Natural killer cell treated with Interleukin-12 subunit alpha and Interleukin-12 subunit beta and Interleukin-15 and Interleukin-18, amount 100 ng/mL, for 72 hours (primary cell): ENCODE results near the gene SPSB2. TPM values are rescaled to one million over a fixed set of nuclear protein-coding genes. Genes with fewer than 3 reads are reported as not detected.

Source experiments
- ATAC-seq, 2 donors: fragments of 150-1000 bp; cut with Tn5 transposase in 1 of 2; sonication (Bioruptor Pico), chemical (Tn5 transposase) in 1 of 2; 2 replicates each; pipeline ENCODE4 v1.10.0; 2021
- DNase-seq: peaks from one replicate; pipeline ENCODE4 v3.0.0; 2022; ENCODE audit warnings: low spot score
- H3K27ac Mint-ChIP-seq, 2 donors: 1 replicate in 1 of 2; 2 replicates in 1 of 2; pipeline ENCODE4 v1.8.0; 2022; ENCODE audit warnings: mixed read lengths in 2 of 2, mild to moderate bottlenecking in 1 of 2, moderate library complexity in 1 of 2
- H3K27me3 Mint-ChIP-seq, 2 donors: 1 replicate in 1 of 2; 2 replicates in 1 of 2; pipeline ENCODE4 v1.8.0; 2022; ENCODE audit warnings: mixed read lengths in 2 of 2
- H3K36me3 Mint-ChIP-seq: one replicate; pipeline ENCODE4 v1.8.0; 2022; ENCODE audit warnings: mixed read lengths
- H3K4me1 Mint-ChIP-seq, 2 donors: 1 replicate in 1 of 2; 2 replicates in 1 of 2; pipeline ENCODE4 v1.8.0; 2022; ENCODE audit warnings: low read depth in 2 of 2, mixed read lengths in 2 of 2, mild to moderate bottlenecking in 1 of 2
- H3K4me3 Mint-ChIP-seq: one replicate; pipeline ENCODE4 v1.8.0; 2022; ENCODE audit warnings: mixed read lengths
- H3K9me3 Mint-ChIP-seq: 2 replicates; pipeline ENCODE4 v1.8.0; 2022; ENCODE audit warnings: mixed read lengths
- total RNA-seq, 2 donors: library from RNA; stranded (reverse); gene quantifications; one replicate each; pipeline ENCODE4 v1.2.3, GENCODE V29; 2022

Gene SPSB2
- total RNA-seq, 2 donors from 2014 or later = 6.0 to 6.9 TPM

DNA sequence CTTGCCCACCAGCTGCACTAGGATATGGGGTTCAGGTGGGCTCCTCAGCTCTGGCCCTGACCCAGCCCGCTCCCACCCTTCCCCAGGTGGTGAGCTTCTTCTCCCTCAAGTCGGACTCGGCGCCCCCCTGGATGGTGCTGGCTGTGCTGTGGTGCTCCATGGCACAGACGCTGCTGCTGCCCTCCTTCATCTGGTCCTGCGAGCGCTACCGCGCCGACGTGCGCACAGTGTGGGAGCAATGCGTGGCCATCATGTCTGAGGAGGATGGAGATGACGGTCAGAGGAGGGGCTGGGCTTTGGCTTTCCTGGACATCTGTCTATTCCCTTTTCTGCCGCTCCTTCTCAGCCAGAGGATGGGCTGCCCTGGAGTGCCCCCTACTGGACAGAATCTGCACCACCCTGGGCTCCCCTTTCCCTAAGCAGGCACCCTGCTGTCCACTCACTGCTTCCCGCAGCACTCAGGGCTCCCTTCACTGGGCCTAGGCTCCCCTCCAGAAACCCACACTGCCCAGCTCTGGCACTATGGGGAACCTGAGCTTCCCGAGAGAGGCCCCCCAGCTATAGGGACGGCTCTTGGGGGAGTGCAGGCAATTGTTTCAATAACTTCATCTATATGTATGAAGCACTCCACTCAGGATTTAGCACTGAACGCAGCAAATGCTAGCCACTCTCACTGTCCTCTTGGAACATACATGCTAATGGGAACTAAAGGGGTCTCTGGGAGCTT lies 47.5 kb downstream of the SPSB2 start:
- H3K4me1 Mint-ChIP-seq = peaks cover 19 to 34% of the 10 kb centered on the region in 2 donors
- no peaks in the 10 kb centered on the region for H3K36me3 Mint-ChIP-seq
- DNase-seq (peak; percentile 78), ATAC-seq (peak; percentile 67 to 79)
- H3K9me3 Mint-ChIP-seq = no peaks in the 10 kb centered on the region
- no peak overlapping the region for H3K4me3 Mint-ChIP-seq
- H3K27me3 Mint-ChIP-seq = peaks cover 64 to 67% of the 10 kb centered on the region in 2 donors
- no peak overlapping the region for H3K27ac Mint-ChIP-seq

DNA sequence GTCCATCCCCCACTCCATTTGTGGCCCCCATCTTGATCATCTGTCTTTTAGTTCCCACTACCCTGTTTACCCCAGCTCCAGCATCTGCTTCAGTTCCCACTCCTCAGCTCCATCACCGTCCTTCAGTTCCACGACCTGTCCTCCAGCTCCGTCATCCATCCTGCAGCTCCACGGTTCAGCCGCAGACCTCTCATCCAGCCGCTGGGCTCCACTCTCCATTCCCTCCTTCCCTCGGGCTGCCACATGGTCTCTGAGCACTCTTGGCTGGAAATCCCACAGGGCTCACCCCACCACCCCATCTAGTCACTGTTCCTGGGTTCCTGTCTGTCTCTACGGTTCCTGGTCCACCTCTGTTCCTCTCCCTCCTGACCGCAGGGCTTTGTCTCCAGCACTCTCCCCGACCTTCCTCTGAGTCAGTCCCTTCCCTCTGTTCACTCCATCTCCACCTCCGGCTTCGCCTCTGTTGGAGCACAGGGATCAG lies 48.2 kb downstream of the SPSB2 start:
- H3K27me3 Mint-ChIP-seq = peaks cover 63 to 68% of the 10 kb centered on the region in 2 donors
- H3K4me3 Mint-ChIP-seq = no peak overlapping the region
- no peak overlapping the region for H3K27ac Mint-ChIP-seq
- peaks cover 19 to 31% of the 10 kb centered on the region in 2 donors for H3K4me1 Mint-ChIP-seq
- ATAC-seq (no peak), DNase-seq (no peak)
- no peaks in the 10 kb centered on the region for H3K36me3 Mint-ChIP-seq
- no peaks in the 10 kb centered on the region for H3K9me3 Mint-ChIP-seq

DNA sequence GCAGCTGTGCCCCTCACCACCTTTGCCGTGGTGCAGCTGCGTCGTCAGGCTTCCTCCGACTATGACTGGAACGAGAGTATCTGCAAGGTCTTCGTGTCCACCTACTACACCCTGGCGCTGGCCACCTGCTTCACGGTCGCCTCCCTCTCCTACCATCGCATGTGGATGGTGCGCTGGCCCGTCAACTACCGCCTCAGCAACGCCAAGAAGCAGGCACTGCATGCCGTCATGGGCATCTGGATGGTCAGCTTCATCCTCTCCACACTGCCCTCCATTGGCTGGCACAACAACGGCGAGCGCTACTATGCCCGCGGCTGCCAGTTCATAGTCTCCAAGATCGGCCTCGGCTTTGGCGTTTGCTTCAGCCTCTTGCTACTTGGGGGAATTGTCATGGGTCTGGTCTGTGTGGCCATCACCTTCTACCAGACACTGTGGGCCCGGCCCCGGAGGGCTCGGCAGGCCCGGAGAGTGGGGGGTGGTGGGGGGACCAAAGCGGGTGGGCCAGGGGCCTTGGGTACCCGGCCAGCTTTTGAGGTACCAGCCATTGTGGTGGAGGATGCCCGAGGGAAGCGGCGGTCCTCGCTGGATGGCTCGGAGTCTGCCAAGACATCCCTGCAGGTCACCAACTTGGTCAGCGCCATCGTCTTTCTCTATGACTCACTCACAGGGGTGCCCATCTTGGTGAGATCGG lies 48.9 kb downstream of the SPSB2 start:
- no peak for ATAC-seq
- no peaks in the 10 kb centered on the region for H3K9me3 Mint-ChIP-seq
- peaks cover 60 to 67% of the 10 kb centered on the region in 2 donors for H3K27me3 Mint-ChIP-seq
- no peak overlapping the region for H3K4me3 Mint-ChIP-seq
- H3K27ac Mint-ChIP-seq = no peak overlapping the region
- peaks cover 17 to 28% of the 10 kb centered on the region in 2 donors for H3K4me1 Mint-ChIP-seq
- DNase-seq = no peak
- no peaks in the 10 kb centered on the region for H3K36me3 Mint-ChIP-seq

DNA sequence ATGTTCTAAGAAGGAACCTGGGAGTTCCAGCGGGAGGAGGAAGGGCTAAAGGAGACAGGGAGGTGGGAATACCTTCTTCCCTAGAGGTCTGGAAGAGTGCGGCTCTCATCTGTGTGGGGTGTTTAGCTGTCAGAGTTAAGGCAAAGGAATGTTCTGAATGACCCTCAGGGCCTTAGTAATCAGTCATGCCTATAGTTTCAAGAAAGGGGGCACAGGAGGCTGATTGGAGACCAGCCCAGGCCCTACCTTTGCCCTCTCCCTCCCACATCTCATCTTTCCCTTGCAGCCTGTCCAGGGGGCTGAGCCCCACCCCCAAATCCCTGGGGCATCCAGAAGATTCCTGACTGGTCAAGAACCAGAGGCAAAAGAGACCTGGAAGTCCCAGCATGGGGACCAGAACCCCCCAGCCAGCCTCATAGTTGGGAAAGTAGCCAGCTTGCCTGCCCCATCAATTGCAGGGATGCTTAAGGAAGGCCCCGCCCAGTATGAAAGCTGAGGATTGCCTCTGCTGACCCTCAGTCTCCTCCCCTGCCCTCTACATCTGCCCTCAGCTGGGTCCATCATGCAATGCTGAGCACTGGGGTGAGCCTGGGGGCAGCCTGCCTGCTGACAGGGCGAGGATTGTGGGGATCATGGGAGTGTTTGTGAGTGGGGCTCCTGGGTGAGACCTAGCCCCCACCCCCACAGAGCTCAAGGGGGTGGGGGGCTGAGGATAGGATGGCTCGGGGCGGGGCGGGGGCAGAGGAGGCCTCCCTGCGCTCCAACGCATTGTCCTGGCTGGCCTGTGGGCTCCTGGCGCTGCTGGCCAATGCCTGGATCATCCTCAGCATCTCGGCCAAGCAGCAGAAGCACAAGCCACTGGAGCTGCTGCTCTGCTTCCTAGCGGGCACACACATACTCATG lies 49.7 kb downstream of the SPSB2 start:
- DNase-seq = no peak
- peaks cover 13 to 23% of the 10 kb centered on the region in 2 donors for H3K4me1 Mint-ChIP-seq
- H3K27me3 Mint-ChIP-seq = peaks cover 55 to 62% of the 10 kb centered on the region in 2 donors
- peak overlapping the region in 1 of 2 donors; percentile 34 for H3K27ac Mint-ChIP-seq
- no peaks in the 10 kb centered on the region for H3K36me3 Mint-ChIP-seq
- no peak overlapping the region for H3K4me3 Mint-ChIP-seq
- ATAC-seq = no peak
- H3K9me3 Mint-ChIP-seq = no peaks in the 10 kb centered on the region

DNA sequence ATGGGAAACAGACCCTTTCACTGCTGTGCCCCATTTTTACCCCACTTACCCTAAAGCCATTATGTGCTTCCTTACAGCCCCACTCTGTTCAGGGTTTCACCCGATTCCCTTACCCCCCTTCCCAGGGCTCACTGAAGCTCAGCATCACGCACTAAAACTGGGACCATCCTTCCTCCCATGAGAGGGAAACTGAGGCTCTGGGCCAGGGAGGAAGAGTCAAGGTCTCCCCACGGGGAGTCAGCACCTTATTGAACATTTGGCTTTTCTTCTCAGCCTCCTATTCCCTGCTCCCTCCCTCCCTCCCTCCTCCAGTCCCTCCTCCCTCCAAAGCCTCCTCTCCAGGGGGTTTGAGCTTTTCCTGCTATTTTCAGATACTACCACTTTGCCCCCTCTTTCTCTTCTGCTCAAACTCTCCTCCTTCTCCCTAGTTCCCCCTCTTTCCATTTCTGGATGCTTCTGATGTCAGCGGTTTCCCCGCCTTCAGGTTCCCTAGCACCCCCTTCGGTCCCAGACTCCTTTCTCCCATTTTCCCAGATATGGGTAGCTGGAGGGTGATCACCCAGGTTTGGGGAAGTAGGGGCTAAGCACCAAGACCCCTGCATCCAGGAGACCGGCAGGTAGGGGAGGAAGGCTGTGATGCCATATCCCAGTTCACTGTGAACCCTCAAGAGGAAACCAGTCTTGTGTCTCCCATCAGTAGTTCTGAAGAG lies 50.5 kb downstream of the SPSB2 start:
- peaks cover 52 to 58% of the 10 kb centered on the region in 2 donors for H3K27me3 Mint-ChIP-seq
- DNase-seq (no peak), ATAC-seq (no peak)
- no peaks in the 10 kb centered on the region for H3K9me3 Mint-ChIP-seq
- H3K27ac Mint-ChIP-seq = peak overlapping the region in 1 of 2 donors; percentile 34
- H3K36me3 Mint-ChIP-seq = no peaks in the 10 kb centered on the region
- no peak overlapping the region for H3K4me3 Mint-ChIP-seq
- peaks cover 12 to 19% of the 10 kb centered on the region in 2 donors for H3K4me1 Mint-ChIP-seq

DNA sequence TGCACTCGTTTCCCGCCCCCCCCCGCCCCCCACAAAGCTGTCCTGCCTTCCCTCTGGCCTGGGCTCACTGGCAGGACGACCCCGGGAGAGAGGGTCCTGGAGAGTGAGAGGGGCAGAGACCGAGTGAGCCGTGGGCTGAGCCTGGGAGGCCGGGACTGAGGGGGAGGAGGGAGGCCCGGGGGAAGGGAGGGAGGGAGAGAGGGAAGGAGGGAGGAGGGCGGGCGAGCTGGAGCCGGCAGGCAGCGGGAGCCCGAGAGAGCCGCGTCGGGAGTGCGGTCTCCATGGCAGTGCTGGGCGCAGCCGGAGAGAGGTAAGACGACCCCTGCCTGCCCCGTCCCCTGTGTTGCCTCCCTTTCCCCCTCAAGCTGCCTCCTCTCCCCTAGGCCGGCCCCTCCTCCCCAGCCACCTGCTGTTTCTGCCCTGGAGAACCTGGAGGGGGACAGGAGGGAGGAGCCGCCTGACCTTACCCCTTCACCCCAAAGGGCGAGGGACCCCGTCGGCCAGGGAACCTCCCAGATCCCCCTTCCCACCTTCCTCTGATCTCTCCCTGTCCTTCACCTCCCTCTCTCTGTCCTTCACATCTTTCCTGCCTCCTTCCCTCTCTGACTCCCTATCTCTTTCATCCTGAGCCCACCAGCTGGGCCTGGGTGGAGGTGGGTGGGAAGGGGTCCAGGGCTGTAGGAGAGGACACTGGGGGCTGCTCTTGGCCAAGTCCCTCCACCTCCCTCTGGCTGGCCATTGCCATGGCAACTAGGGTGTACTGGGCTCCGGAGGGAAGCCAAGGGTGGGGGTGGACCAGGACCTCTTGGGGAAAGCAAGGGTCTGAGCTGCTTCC lies 51.3 kb downstream of the SPSB2 start, which contains the start of gene GPR162:
Gene GPR162, plus strand, starts transcription at position 231 of the 835 bp plus-strand sequence. CDS start 2,078 bp downstream, outside the sequence.
- peak within 1 kb of the TSS in 1 of 2 donors; percentile 34 for H3K27ac Mint-ChIP-seq
- H3K27me3 Mint-ChIP-seq = peaks cover 45 to 52% of the 10 kb centered on the region in 2 donors
- no peak for ATAC-seq
- no peak for DNase-seq
- H3K9me3 Mint-ChIP-seq = no peaks in the 10 kb centered on the region
- no peaks in the 10 kb centered on the region for H3K36me3 Mint-ChIP-seq
- H3K4me1 Mint-ChIP-seq = peaks cover 7 to 15% of the 10 kb centered on the region in 2 donors
- peak within 1 kb of the TSS; percentile 36 for H3K4me3 Mint-ChIP-seq

Other genes with a start within 250 kb of the SPSB2 start
- 10 to 100 TPM in 1 of 2 donors, 1 to 10 TPM in 1; 5.6 to 10.6 TPM for gene LPAR5, start 237.3 kb downstream of the SPSB2 start, total RNA-seq
- 1 to 10 TPM in 1 of 2 donors, under 1 TPM in 1; 0.98 to 2.1 TPM for gene ACRBP, start 225.9 kb downstream of the SPSB2 start, total RNA-seq
- gene ING4, start 210.2 kb downstream of the SPSB2 start, total RNA-seq = 10 to 100 TPM; 13.0 to 16.7 TPM
- 10 to 100 TPM; 81.1 to 90.0 TPM for gene ZNF384, start 183.9 kb downstream of the SPSB2 start, total RNA-seq
- under 1 TPM in 1 of 2 donors, not detected in 1; 0.17 TPM for gene PIANP, start 172.5 kb downstream of the SPSB2 start, total RNA-seq
- 10 to 100 TPM; 49.6 to 60.6 TPM for gene COPS7A, start 149.3 kb downstream of the SPSB2 start, total RNA-seq
- 100 to 1,000 TPM in 1 of 2 donors, 10 to 100 TPM in 1; 98.3 to 124 TPM for gene MLF2, start 120.2 kb downstream of the SPSB2 start, total RNA-seq
- gene PTMS, start 106.9 kb downstream of the SPSB2 start, total RNA-seq = 10 to 100 TPM; 50.4 to 93.8 TPM
- 100 to 1,000 TPM in 1 of 2 donors, 10 to 100 TPM in 1; 78.2 to 365 TPM for gene LAG3, start 100.8 kb downstream of the SPSB2 start, total RNA-seq
- 1 to 10 TPM in 1 of 2 donors, under 1 TPM in 1; 0.43 to 5.4 TPM for gene CD4, start 83.8 kb downstream of the SPSB2 start, total RNA-seq
- not detected for gene GPR162, start 51.5 kb downstream of the SPSB2 start, total RNA-seq
- gene P3H3, start 44.9 kb downstream of the SPSB2 start, total RNA-seq = 1 to 10 TPM in 1 of 2 donors, not detected in 1; 1.3 TPM
- gene GNB3, start 32.4 kb downstream of the SPSB2 start, total RNA-seq = not detected
- 100 to 1,000 TPM in 1 of 2 donors, 10 to 100 TPM in 1; 40.7 to 105 TPM for gene CDCA3, start 22.0 kb downstream of the SPSB2 start, total RNA-seq
- gene USP5, start 21.2 kb downstream of the SPSB2 start, total RNA-seq = 100 to 1,000 TPM in 1 of 2 donors, 10 to 100 TPM in 1; 91.7 to 105 TPM
- 1,000 to 10,000 TPM; 1,157 to 1,903 TPM for gene TPI1, start 5.8 kb downstream of the SPSB2 start, total RNA-seq
- 1 to 10 TPM; 3.2 to 7.1 TPM for gene LRRC23, start 31.5 kb upstream of the SPSB2 start, total RNA-seq
- gene ENO2, start 41.3 kb upstream of the SPSB2 start, total RNA-seq = 100 to 1,000 TPM; 151 to 158 TPM
- gene ATN1, start 54.7 kb upstream of the SPSB2 start, total RNA-seq = 10 to 100 TPM; 36.5 to 62.2 TPM
- gene RNU7-1, start 70.5 kb upstream of the SPSB2 start, total RNA-seq = not detected
- gene C12orf57, start 70.7 kb upstream of the SPSB2 start, total RNA-seq = 100 to 1,000 TPM in 1 of 2 donors, 10 to 100 TPM in 1; 89.7 to 106 TPM
- 100 to 1,000 TPM in 1 of 2 donors, 10 to 100 TPM in 1; 71.6 to 131 TPM for gene PTPN6, start 78.1 kb upstream of the SPSB2 start, total RNA-seq
- 100 to 1,000 TPM; 227 to 350 TPM for gene PHB2, start 97.4 kb upstream of the SPSB2 start, total RNA-seq
- 100 to 1,000 TPM in 1 of 2 donors, 10 to 100 TPM in 1; 74.9 to 141 TPM for gene EMG1, start 97.6 kb upstream of the SPSB2 start, total RNA-seq
- 10 to 100 TPM; 25.4 to 31.9 TPM for gene LPCAT3, start 145.2 kb upstream of the SPSB2 start, total RNA-seq
- gene C1S, start 187.4 kb upstream of the SPSB2 start, total RNA-seq = 1 to 10 TPM; 1.3 to 4.3 TPM
- 1 to 10 TPM; 1.6 to 1.7 TPM for gene C1R, start 219.1 kb upstream of the SPSB2 start, total RNA-seq
- 10 to 100 TPM; 24.8 to 29.1 TPM for gene C1RL, start 235.9 kb upstream of the SPSB2 start, total RNA-seq